Astrocyte (in vitro differentiated cells and primary cell): ENCODE results near the gene OR14A16.

Source experiments
- CTCF ChIP-seq: IDR thresholded peaks from 2 replicates; pipeline ENCODE4 v1.5.1; 2011; ENCODE audit warnings: low read depth, mild to moderate bottlenecking, inconsistent platforms, low read length, moderate library complexity; ENCODE audit not compliant: insufficient read depth
- EZH2 ChIP-seq: IDR thresholded peaks from 2 replicates; pipeline ENCODE4 v1.6.1; 2012; ENCODE audit warnings: mild to moderate bottlenecking, low read length, inconsistent platforms; ENCODE audit not compliant: insufficient read depth

DNA sequence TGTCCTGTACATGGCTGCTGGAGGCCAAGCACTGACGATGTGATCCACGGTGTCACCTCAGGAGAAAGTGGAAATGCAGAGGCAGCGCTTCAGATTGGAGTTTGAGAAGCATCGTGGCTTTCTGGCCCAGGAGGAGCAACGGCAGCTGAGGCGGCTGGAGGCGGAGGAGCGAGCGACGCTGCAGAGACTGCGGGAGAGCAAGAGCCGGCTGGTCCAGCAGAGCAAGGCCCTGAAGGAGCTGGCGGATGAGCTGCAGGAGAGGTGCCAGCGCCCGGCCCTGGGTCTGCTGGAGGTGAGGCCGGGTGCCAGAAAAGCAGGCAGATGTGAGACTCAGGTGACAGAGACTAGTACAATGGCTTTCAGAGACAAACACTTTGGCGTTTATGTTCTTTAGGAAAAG, 40.7 kb upstream of the OR14A16 start:
- TF ChIP-seq CTCF: no peak
- TF ChIP-seq EZH2: no peak
